Measurements from ENCODE around the gene KIF26B.

KIF26B gene

GRCh38 chr1:245437369-245438062 is 282.7 kb downstream of the KIF26B start:
- no peak for DNase-seq

- no peak for DNase-seq
These were observed 286.1 kb downstream of the KIF26B start for GRCh38 chr1:245440922-245441321.

- no peak for DNase-seq
These were observed 286.9 kb downstream of the KIF26B start for GRCh38 chr1:245441689-245442088.

DNA sequence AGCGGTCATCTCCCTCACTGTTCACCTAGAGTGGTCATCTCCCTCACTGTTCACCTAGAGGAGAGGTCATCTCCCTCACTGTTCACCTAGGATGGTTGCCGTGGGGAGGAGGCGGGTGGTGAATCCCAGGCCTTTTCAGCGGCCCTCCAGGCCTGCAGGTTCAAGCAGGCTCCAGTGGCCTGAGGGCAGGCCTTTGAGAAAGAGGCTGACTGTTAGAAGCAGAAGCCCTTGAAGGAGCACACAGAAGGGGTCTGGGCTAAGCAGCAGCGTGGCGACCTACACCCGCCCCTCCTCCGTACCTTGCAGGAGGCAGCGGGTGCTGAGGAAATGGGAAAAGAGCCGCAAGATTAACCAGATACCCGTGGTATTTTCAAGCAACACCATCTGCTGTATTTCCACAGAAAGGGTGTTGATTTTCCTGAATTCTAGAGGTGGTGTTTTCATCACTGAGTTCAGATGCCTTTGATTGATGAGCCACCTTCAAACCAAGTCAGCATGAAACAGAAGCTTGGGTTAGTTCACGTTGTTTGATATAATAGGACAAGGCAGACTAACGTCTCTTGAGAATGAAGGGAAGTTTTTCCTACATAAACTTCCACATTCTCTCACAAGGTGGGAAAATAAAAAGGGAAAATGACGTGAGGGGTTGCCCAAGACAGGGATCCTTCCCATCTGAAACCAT is 289.5 kb downstream of the KIF26B start:
- DNase-seq, result no peak

- DNase-seq, result no peak
These were observed 290.2 kb downstream of the KIF26B start for GRCh38 chr1:245444945-245445344.

DNA sequence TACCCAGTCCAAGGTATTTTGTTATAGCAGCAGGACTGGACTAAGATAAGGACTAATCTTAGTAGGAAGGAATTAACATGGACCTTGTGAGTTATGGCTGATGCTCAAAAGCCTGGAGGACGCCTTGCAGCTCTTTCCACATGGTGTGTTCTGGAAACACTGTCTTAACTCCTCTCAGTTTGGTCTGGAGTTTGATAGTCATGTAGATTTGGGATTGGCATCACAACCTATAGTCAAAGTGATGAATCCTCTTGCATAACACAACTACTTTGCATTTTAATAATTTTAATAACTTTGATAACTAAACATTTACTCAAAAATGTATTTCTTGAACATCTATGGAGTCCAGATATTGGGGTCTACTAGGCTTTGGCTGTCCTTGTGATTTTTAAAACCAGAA is 293.7 kb downstream of the KIF26B start:
- no peak for DNase-seq

DNA sequence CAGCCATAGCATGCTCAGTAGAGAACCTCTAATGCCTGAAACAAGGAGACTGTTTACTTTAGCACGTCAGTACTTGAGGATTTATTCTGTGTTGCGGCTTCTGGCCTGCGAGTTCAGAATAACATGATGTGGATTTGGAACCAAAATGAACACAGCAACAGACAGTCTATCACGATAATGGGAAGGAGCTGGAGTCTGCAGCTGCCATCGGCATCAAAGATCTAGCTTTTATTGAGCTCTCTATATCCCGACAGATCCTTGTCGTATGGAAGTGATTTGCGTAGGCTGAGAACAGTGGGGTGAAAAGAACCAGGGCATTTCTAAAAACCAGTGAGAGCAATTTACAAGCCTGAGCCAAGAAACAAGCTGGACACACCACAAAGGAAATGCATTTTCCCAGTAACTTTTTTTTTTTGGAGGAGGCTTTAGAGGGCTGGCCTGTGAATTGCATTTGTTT is 294.2 kb downstream of the KIF26B start:
- DNase-seq, result no peak

- DNase-seq, result no peak
These were observed 298.8 kb downstream of the KIF26B start for GRCh38 chr1:245453541-245453940.

GRCh38 chr1:245454051-245454450 is 299.3 kb downstream of the KIF26B start:
- no peak for DNase-seq

- no peak for DNase-seq
These were observed 302.8 kb downstream of the KIF26B start for GRCh38 chr1:245457562-245457961.

- no peak for DNase-seq
These were observed 303.4 kb downstream of the KIF26B start for GRCh38 chr1:245458234-245458633.

DNA sequence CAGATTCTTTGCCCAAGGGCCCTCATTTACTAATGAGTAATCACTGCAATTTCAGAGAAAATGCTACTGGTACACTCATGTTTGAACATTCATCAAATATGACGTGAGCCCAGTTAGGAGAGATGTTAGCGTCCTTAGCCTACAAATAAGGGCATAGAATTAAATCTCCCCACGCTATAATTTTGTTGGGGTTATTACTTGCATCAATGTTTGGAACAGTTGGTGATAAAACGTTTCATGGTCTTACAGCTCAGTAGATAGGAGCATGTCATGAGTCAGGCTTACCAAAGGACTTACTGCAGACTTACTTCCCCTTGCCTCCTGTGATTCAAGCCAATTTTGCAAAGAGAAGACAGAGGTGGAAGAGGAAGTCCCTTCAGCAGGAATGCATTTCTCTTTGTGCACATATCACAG is 304.0 kb downstream of the KIF26B start:
- DNase-seq, result no peak

GRCh38 chr1:245459621-245460020 is 304.8 kb downstream of the KIF26B start:
- DNase-seq, result no peak

GRCh38 chr1:245461681-245462080 is 306.9 kb downstream of the KIF26B start:
- DNase-seq, result no peak

DNA sequence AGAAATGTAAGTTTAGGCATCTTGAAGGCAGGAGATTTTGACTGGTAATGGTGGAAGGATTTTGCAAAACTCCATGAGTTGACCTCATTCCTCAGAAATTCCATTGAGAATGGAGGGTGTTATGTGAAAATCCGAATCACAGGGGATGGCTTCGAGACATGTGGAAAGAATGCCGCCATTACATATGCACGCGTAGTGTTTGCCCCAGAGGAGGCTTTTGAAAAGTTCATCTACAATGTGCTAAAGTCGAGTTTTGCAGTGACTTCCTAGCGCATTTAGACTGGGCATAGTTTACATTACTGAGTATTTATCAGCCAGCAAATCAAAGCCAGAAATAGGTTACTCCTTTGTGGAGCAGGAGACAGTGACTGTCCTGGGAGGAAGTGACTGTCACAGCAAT is 307.4 kb downstream of the KIF26B start:
- DNase-seq, result no peak

DNA sequence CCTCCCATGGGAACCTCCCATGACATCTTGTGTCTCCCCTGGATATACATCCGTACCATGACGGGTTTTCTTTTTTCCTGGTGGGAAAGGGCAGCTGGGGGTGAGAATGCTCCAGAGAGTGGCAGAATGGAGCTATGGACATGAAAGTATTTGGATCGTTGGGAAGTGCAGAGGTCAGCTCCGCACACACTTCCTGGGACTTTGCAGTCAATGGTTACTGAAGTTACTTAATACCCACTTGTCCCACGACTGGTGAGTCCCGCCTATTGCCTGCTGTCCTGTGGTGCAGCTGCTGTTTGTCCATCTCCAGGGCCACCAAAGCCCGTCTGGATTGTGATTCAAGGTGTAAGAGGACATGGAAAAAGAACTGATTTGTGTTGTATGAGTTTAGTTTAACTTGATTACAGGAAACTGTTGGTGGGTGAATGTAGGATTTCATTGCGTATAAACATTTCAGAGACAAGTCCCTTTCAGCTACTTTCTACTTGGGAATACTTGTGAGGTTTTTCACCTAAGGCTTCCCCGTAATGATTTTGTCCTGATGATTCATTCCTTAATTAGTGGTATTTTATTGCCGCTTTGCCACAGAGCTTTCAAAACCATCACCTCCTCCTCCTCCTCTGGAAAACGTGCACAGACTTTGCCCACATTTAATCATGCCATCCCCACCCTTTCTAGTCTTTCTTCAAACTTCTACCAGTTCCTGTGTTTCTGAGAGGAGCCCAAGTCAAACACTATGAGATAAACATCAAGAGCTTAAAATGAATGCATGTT is 308.8 kb downstream of the KIF26B start:
- DNase-seq, result no peak

- DNase-seq, result no peak
These were observed 309.5 kb downstream of the KIF26B start for GRCh38 chr1:245464290-245464689.

DNA sequence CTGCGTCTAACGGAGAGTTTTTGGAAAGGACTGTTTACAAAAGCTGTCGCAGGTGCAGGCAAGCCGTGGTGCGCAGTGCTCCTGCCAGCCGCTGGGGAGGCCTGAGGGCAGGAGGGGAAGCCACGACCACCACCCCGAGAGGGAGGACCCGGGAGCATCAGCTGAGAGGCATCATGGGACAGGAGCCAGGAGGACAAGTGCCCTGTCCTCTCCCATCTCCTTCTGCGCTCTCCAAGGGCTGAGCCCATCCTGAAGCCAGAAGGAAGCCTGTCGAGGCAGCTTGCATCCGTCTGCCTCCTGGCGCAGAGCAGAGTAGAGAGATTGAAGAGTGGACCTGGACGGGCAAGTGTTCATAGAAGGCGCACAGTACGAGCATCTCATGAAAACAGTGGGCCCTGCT is 310.9 kb downstream of the KIF26B start:
- no peak for DNase-seq

DNA sequence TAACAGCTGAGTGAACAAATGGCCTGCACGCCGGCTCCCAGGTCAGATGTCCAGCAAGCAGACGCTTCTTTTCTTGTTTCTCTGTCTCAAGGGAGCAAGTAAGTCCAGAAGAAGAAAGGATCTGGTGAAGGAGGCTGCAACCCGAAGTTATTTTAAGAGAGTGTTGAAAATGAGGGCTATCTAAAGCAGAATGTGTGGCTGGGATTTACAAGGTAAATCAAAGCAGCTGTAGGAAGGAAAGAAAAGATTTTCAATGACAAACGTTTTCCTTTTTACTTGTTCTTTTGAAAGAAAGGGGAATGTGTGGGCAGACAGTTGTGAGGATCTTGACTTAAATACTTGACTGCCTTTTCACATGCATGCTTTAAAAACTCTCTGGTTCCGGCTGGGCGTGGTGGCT is 311.5 kb downstream of the KIF26B start:
- no peak for DNase-seq

- DNase-seq, result no peak
These were observed 313.0 kb downstream of the KIF26B start for GRCh38 chr1:245467804-245468203.

GRCh38 chr1:245469006-245469405 is 314.2 kb downstream of the KIF26B start:
- no peak for DNase-seq

GRCh38 chr1:245469734-245470133 is 314.9 kb downstream of the KIF26B start:
- DNase-seq, result no peak

- DNase-seq, result no peak
These were observed 320.3 kb downstream of the KIF26B start for GRCh38 chr1:245475126-245475525.

DNA sequence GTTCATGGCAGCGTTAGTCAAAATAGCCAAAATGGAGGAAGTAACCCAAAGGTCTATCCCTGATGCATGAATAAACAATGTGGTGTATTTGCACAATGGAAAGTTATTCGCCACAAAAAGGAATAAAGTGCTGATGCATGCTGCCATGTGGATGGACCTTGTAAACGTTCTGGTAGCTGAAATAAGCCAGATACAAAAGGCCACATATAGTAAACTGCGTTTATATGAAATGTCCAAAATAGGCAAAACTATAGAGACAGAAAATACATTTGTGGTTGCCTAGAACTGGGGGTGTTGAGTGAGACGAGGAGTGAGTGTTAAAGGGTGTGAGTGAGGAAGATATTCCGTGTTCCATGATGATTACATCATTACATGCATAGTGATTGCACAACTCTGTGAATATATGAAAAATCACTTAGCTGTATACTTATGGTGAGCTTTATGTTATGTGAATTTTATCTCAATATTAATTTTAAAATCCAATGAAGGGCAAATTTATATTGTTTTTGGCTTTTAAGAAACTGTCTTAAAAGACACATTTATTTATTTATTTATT is 321.3 kb downstream of the KIF26B start:
- no peak for DNase-seq

Measured in kidney glomerular epithelial cell (primary cell).